Eye (tissue), 1 donor: ENCODE results near the gene FGD4.

Source experiments
- DNase-seq: peaks from one replicate; pipeline ENCODE4 v3.0.0-alpha.2; 2015

FGD4 gene

GRCh38 chr12:32413412-32413811, 14.1 kb downstream of the FGD4 start:
- DNase-seq, result no peak

GRCh38 chr12:32418221-32418620, 18.9 kb downstream of the FGD4 start:
- DNase-seq, result no peak

GRCh38 chr12:32418903-32419519, 19.7 kb downstream of the FGD4 start:
- DNase-seq, result no peak

GRCh38 chr12:32419520-32419960, 20.2 kb downstream of the FGD4 start:
- DNase-seq, result no peak

GRCh38 chr12:32420356-32420755, 21.0 kb downstream of the FGD4 start:
- DNase-seq, result no peak

GRCh38 chr12:32423559-32423958, 24.2 kb downstream of the FGD4 start:
- DNase-seq, result no peak

GRCh38 chr12:32431025-32431424, 31.7 kb downstream of the FGD4 start:
- DNase-seq, result no peak

- no peak for DNase-seq
These were observed 36.8 kb downstream of the FGD4 start for GRCh38 chr12:32435921-32436705.

- DNase-seq, result no peak
These were observed 37.7 kb downstream of the FGD4 start for GRCh38 chr12:32437095-32437515.

GRCh38 chr12:32440120-32440865, 40.9 kb downstream of the FGD4 start:
- no peak for DNase-seq

- DNase-seq, result no peak
These were observed 44.1 kb downstream of the FGD4 start for GRCh38 chr12:32443491-32443890.

- DNase-seq, result peak; percentile 92
These were observed 45.5 kb downstream of the FGD4 start for GRCh38 chr12:32444895-32445294.

GRCh38 chr12:32445356-32445755, 46.0 kb downstream of the FGD4 start:
- DNase-seq, result no peak

- no peak for DNase-seq
These were observed 47.2 kb downstream of the FGD4 start for GRCh38 chr12:32446316-32447119.

- no peak for DNase-seq
These were observed 49.2 kb downstream of the FGD4 start for GRCh38 chr12:32448586-32448985.

- DNase-seq, result no peak
These were observed 51.0 kb downstream of the FGD4 start for GRCh38 chr12:32450363-32450762.

GRCh38 chr12:32450768-32451167, 51.4 kb downstream of the FGD4 start:
- DNase-seq, result no peak

GRCh38 chr12:32451816-32452215, 52.5 kb downstream of the FGD4 start:
- DNase-seq, result no peak

GRCh38 chr12:32454075-32454474, 54.7 kb downstream of the FGD4 start:
- peak; percentile 30 for DNase-seq

GRCh38 chr12:32454866-32455265, 55.5 kb downstream of the FGD4 start:
- peak; percentile 84 for DNase-seq

GRCh38 chr12:32455607-32456071, 56.3 kb downstream of the FGD4 start:
- DNase-seq, result peak; percentile 90

GRCh38 chr12:32457251-32458025, 58.1 kb downstream of the FGD4 start:
- no peak for DNase-seq
